ENCODE measurements around the gene ESPL1.

- TF ChIP-seq EZH2phosphoT487 (IDR thresholded peaks at IDR 0.05; ENCODE audit: insufficient read depth, low read depth): no peak
- TF ChIP-seq EZH2 (IDR thresholded peaks at IDR 0.05; ENCODE audit: insufficient read depth, poor library complexity, severe bottlenecking): no peak
These were observed 45.9 kb upstream of the ESPL1 start for GRCh38 chr12:53222170-53222721.
